ENCODE results near the gene GALNT13. TPM values are rescaled to one million over a fixed set of nuclear protein-coding genes. Genes with fewer than 3 reads are reported as not detected.
"Not testable (repeated sequence)": the region's sequence is repeated elsewhere in the genome, so short reads cannot be mapped to it uniquely, and the experiment has no call there.

GALNT13 gene
- total and polyA plus RNA-seq, 5 donors: 0.91 to 4.6 (median 3.6) TPM

DNA sequence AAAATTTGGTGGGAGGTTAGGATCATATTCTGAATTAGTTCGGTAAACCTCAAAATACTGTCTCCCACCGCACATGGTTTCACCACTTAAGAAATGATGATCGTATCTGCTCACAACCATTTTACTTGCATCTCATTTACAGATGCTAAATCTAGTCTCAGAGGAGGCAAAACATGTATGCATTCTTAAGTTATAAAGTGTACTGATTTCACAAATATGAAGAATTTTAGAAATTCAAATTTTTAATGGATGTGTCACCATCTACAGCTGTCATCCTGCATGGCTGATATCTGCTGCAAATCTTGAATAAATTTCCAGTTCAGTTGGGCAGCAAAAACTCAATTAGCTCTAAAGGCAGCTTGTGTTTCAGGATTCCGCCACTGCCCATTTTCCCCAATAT, 583.4 kb downstream of the GALNT13 start:
- WGBS: 82% methylated on average over 4 of the region's 4 CpGs
- intact Hi-C loops (cut with DNase I): loop anchor here in 2 of 4 donors (5.0 to 10.0 kb wide), 3 partner anchors 170 to 240 kb away; partner anchors contain the start of gene KCNJ3 (in 1 of the 2)
- Histone ChIP-seq H3K27ac (ENCODE audit: low read length) (no peak overlapping the region), H3K4me1 (ENCODE audit: control insufficient read depth, insufficient read depth, low read length) (peaks cover 2% of the 10 kb centered on the region), H3K27me3 (ENCODE audit: control insufficient read depth, insufficient read depth) (no peaks in the 10 kb centered on the region), H3K9me3 (ENCODE audit: control insufficient read depth, low read length) (no peaks in the 10 kb centered on the region), H3K4me3 (ENCODE audit: low read length) (peak overlapping the region; percentile 76)
- ATAC-seq: no peak
- DNase-seq: no peak

DNA sequence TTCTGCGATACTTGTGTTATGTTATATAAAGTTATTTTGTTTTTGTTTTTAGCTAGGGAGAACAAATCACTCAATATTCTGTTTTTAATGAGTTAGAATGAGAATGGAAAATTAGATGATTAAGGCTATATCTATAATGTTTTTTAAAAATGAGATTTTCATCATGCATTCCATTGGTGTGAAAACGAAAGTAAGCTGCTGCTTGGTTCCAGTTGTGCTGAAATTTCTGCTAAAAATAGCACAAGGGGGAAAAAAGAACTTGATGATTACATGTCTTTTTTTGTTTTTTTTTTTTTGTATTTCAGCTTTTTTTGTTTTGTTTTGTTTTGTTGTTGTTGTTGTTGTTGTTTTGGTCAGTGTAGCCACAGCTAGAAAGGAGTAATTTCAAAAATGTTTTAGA, 584.1 kb downstream of the GALNT13 start:
- Histone ChIP-seq H3K9me3 (ENCODE audit: control insufficient read depth, low read length) (no peaks in the 10 kb centered on the region), H3K4me3 (ENCODE audit: low read length) (peak overlapping the region; percentile 76), H3K27ac (ENCODE audit: low read length) (no peak overlapping the region), H3K27me3 (ENCODE audit: control insufficient read depth, insufficient read depth) (no peaks in the 10 kb centered on the region), H3K4me1 (ENCODE audit: control insufficient read depth, insufficient read depth, low read length) (peaks cover 2% of the 10 kb centered on the region)
- DNase-seq: no peak
- ATAC-seq: no peak
- intact Hi-C loops (cut with DNase I): loop anchor here in 2 of 4 donors (5.0 to 10.0 kb wide), 3 partner anchors 169 to 239 kb away; partner anchors contain the start of gene KCNJ3 (in 1 of the 2)
- 23% methylated on average over 2 of the region's 2 CpGs for WGBS

DNA sequence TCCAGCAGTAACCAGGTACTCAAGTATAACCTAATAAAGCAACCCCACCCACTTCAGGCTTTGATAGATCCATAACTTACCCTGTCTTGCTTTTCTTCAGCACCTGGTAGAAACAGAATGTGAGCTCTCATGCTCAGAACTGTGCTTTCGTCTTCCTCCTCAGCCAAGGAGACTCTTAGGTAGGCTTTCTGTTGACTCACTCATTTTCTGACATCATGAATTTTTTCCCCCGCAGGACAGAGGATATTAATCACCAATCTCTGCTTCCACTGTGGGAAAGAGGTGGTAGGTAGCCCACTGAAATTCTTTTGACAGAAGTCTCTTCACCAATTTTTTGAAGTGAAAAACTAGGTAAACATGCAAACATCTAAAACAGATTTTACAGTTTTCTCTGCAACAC, 585.6 kb downstream of the GALNT13 start:
- Histone ChIP-seq H3K27ac (ENCODE audit: low read length) (no peak overlapping the region), H3K27me3 (ENCODE audit: control insufficient read depth, insufficient read depth) (no peaks in the 10 kb centered on the region), H3K9me3 (ENCODE audit: control insufficient read depth, low read length) (no peaks in the 10 kb centered on the region), H3K4me1 (ENCODE audit: control insufficient read depth, insufficient read depth, low read length) (peaks cover 2% of the 10 kb centered on the region), H3K4me3 (ENCODE audit: low read length) (no peak overlapping the region)
- intact Hi-C loops (cut with DNase I): loop anchor here in 2 of 4 donors (5.0 to 10.0 kb wide), 3 partner anchors 168 to 238 kb away; partner anchors contain the start of gene KCNJ3 (in 1 of the 2)
- no peak for ATAC-seq
- WGBS: 88% methylated on average over 2 of the region's 2 CpGs
- DNase-seq: no peak

DNA sequence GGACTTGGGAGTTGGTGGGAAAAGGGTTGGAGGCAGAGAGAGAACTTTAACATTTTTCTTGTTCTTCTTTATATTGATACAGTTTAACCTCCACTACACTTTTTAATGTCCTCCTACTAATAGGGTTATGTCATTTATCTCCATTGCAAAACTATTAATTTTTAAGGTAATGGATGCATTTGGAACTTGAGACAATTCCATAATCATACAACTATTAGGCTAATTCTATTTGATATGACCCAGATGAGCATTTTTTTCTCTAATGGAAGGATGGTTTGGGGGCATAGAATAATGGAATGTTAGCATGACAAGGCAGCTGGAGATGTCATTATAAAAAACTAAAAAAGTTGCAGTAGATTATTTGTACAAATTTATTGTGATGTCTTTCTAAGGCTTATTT, 587.6 kb downstream of the GALNT13 start:
- DNase-seq: no peak
- H3K4me1 ChIP-seq (ENCODE audit: control insufficient read depth, insufficient read depth, low read length): no peaks in the 10 kb centered on the region
- H3K27ac ChIP-seq (ENCODE audit: low read length): no peak overlapping the region
- intact Hi-C loops (cut with DNase I): loop anchor here in 2 of 4 donors (5.0 to 10.0 kb wide), 3 partner anchors 166 to 236 kb away; partner anchors contain the start of gene KCNJ3 (in 1 of the 2)
- no peaks in the 10 kb centered on the region for H3K27me3 ChIP-seq (ENCODE audit: control insufficient read depth, insufficient read depth)
- no peak for ATAC-seq
- no peaks in the 10 kb centered on the region for H3K9me3 ChIP-seq (ENCODE audit: control insufficient read depth, low read length)
- no peak overlapping the region for H3K4me3 ChIP-seq (ENCODE audit: low read length)

DNA sequence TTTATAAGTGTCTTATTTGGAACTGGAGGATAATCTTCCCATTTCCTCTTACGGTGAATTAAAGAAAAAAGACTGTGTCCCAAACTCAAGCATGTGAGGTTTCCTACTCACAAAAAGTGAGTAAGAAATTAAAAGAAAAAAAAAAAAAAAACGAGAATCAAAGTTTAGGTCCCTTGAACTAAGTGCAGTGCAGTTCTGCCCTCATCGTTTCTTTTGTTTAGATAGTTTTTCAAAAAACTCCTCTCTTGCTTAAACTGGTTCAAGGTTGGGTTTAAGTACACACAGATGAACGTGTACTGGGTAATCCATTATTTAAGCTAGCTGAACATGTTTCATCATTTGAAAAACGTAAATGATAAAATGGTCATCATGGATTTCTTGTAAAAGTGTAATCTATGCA, 590.9 kb downstream of the GALNT13 start:
- no peaks in the 10 kb centered on the region for H3K4me1 ChIP-seq (ENCODE audit: control insufficient read depth, insufficient read depth, low read length)

GRCh38 chr2:154466226-154466625, 594.5 kb downstream of the GALNT13 start:
- H3K27ac ChIP-seq (ENCODE audit: low read length): no peak overlapping the region
- H3K9me3 ChIP-seq (ENCODE audit: control insufficient read depth, low read length): no peaks in the 10 kb centered on the region
- no peaks in the 10 kb centered on the region for H3K27me3 ChIP-seq (ENCODE audit: control insufficient read depth, insufficient read depth)
- no peak overlapping the region for H3K4me3 ChIP-seq (ENCODE audit: low read length)
- ATAC-seq (no peak), DNase-seq (no peak)
- intact Hi-C loops (cut with DNase I): no loop called here
- 88% methylated on average over 4 of the region's 4 CpGs for WGBS
- no peaks in the 10 kb centered on the region for H3K4me1 ChIP-seq (ENCODE audit: control insufficient read depth, insufficient read depth, low read length)

More for the DNA sequence above, 590.9 kb downstream of the GALNT13 start:
- no peaks in the 10 kb centered on the region for H3K9me3 ChIP-seq (ENCODE audit: control insufficient read depth, low read length)
- H3K4me3 ChIP-seq (ENCODE audit: low read length): no peak overlapping the region
- DNase-seq: no peak
- H3K27me3 ChIP-seq (ENCODE audit: control insufficient read depth, insufficient read depth): no peaks in the 10 kb centered on the region
- 91% methylated on average over 5 of the region's 5 CpGs for WGBS
- intact Hi-C loops (cut with DNase I): no loop called here
- H3K27ac ChIP-seq (ENCODE audit: low read length): no peak overlapping the region
- ATAC-seq: no peak

DNA sequence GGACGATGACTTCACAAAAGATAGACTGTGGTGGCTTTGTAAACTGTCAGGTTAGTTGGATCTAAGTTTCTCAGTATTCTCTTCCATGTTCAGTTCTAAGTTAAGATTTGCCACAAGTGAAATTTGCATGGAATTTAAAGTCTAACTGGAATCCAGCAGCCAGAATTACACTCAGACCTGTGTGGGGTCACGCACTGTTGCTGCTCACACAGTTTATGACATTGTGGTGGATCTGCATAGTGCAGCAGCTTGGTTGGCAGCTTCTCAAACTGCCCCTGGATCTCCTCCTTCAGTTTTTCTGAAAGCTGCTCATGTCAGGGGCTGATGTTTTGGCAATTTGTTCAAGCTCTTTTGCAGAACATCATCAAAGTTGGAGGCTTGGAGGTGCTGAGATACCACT, 598.7 kb downstream of the GALNT13 start:
- intact Hi-C loops (cut with DNase I): no loop called here
- Histone ChIP-seq H3K27ac (ENCODE audit: low read length) (no peak overlapping the region), H3K4me1 (ENCODE audit: control insufficient read depth, insufficient read depth, low read length) (no peaks in the 10 kb centered on the region), H3K9me3 (ENCODE audit: control insufficient read depth, low read length) (no peaks in the 10 kb centered on the region), H3K4me3 (ENCODE audit: low read length) (no peak overlapping the region), H3K27me3 (ENCODE audit: control insufficient read depth, insufficient read depth) (no peaks in the 10 kb centered on the region)
- ATAC-seq (no peak), DNase-seq (no peak)
- WGBS: 84% methylated on average over 2 of the region's 2 CpGs

DNA sequence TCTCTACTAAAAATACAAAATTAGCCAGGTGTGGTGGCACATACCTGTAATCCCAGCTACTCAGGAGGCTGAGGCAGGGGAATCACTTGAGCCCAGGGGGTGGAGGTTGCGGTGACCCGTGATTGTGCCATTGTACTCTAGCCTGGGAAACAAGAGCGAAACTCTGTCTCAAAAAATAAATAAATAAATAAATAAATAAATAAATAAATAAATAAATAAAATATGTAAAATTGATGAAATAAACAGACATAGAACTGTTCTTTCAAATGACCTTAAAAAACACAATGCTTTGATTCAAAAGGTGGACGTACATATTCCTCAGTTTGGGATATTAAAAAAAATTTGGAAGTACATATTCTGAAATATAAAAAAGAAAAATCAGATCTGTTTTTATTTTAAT, 599.8 kb downstream of the GALNT13 start:
- intact Hi-C loops (cut with DNase I); H3K27me3 ChIP-seq (ENCODE audit: control insufficient read depth, insufficient read depth); ATAC-seq; H3K9me3 ChIP-seq (ENCODE audit: control insufficient read depth, low read length); H3K27ac ChIP-seq (ENCODE audit: low read length); H3K4me1 ChIP-seq (ENCODE audit: control insufficient read depth, insufficient read depth, low read length); H3K4me3 ChIP-seq (ENCODE audit: low read length); DNase-seq: not testable (repeated sequence)
- 96% methylated on average over 4 of the region's 4 CpGs for WGBS

- Histone ChIP-seq H3K27ac (ENCODE audit: low read length) (no peak overlapping the region), H3K9me3 (ENCODE audit: control insufficient read depth, low read length) (no peaks in the 10 kb centered on the region), H3K4me1 (ENCODE audit: control insufficient read depth, insufficient read depth, low read length) (no peaks in the 10 kb centered on the region), H3K27me3 (ENCODE audit: control insufficient read depth, insufficient read depth) (no peaks in the 10 kb centered on the region), H3K4me3 (ENCODE audit: low read length) (no peak overlapping the region)
- ATAC-seq (no peak), DNase-seq (no peak)
- 85% methylated on average over 5 of the region's 5 CpGs for WGBS
- intact Hi-C loops (cut with DNase I): no loop called here
Observed at GRCh38 chr2:154477319-154477718, 605.6 kb downstream of the GALNT13 start.

DNA sequence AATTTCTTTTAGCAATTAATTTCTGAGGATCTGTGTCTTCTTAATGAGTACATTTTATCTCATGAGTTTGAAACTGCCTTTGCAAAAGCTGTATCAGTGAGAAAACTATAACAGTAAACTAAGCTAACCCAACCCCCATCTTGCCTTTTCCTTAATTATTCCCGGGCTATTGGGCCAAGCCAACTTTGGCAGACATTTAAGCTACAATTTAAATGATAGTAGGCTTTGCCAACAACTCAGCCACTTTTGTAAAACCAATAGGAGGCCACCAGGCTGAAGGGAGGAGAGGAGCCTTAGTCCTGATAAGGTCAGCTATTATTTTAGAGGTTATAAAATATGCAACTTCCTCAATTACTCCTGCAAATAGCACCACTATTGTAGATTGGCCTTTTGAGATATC, 608.8 kb downstream of the GALNT13 start:
- Histone ChIP-seq H3K27me3 (ENCODE audit: control insufficient read depth, insufficient read depth) (no peaks in the 10 kb centered on the region), H3K4me1 (ENCODE audit: control insufficient read depth, insufficient read depth, low read length) (no peaks in the 10 kb centered on the region), H3K27ac (ENCODE audit: low read length) (no peak overlapping the region), H3K4me3 (ENCODE audit: low read length) (no peak overlapping the region), H3K9me3 (ENCODE audit: control insufficient read depth, low read length) (no peaks in the 10 kb centered on the region)
- intact Hi-C loops (cut with DNase I): no loop called here
- ATAC-seq: no peak
- DNase-seq: no peak
- WGBS: 40% methylated on average over 1 of the region's 1 CpG

DNA sequence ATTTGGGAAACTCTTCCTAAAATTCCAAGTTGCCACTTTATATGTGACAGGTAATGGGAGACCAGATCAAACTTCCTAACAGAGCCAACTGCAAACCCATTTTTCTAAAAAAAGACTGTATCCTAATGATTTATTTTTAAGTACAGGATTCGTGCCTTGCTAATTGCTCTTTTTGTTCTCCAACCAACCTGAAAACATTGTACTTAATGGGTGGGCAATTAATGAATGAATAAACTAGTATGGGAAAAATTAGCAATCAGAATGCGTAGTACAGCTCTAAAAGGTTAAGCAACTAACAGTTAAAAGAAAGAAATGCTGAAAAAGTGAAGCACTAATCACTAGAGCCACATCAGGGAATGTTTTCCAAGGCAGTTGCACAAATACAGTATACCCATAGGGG, 609.6 kb downstream of the GALNT13 start:
- Histone ChIP-seq H3K4me1 (ENCODE audit: control insufficient read depth, insufficient read depth, low read length) (no peaks in the 10 kb centered on the region), H3K9me3 (ENCODE audit: control insufficient read depth, low read length) (no peaks in the 10 kb centered on the region), H3K4me3 (ENCODE audit: low read length) (no peak overlapping the region), H3K27ac (ENCODE audit: low read length) (no peak overlapping the region), H3K27me3 (ENCODE audit: control insufficient read depth, insufficient read depth) (no peaks in the 10 kb centered on the region)
- DNase-seq: no peak
- intact Hi-C loops (cut with DNase I): no loop called here
- WGBS: 78% methylated on average over 2 of the region's 2 CpGs
- no peak for ATAC-seq

Measured in right cardiac atrium (tissue), 5 donors.